MM.1S (cell line): ENCODE data around the gene RPS21.

Source experiments
- DNase-seq: peaks from one replicate; pipeline ENCODE4 v3.0.0-alpha.2; 2015
- H2AFZ ChIP-seq: fragments of 300-600 bp; sonication (generic); 2 replicates; pipeline ENCODE4 v1.6.0; 2016; ENCODE audit warnings: antibody characterized with exemption, low read length
- H3F3A ChIP-seq: fragments of 300-600 bp; sonication (generic); 2 replicates; pipeline ENCODE4 v1.6.1; 2016; ENCODE audit warnings: mild to moderate bottlenecking, antibody characterized with exemption, low read length, moderate library complexity, mixed read lengths; ENCODE audit not compliant: insufficient read depth
- H3K27ac ChIP-seq: fragments of 300-600 bp; sonication (generic); 2 replicates; pipeline ENCODE4 v1.5.1; 2016; ENCODE audit warnings: mild to moderate bottlenecking, low read length
- H3K27me3 ChIP-seq: fragments of 300-600 bp; sonication (generic); replicated peaks from 2 replicates; pipeline ENCODE4 v1.6.0; 2016; ENCODE audit warnings: low read length; ENCODE audit not compliant: insufficient read depth
- H3K36me3 ChIP-seq: fragments of 300-600 bp; sonication (generic); replicated peaks from 2 replicates; pipeline ENCODE4 v1.6.1; 2016; ENCODE audit warnings: mild to moderate bottlenecking, low read length, mixed read lengths; ENCODE audit not compliant: insufficient read depth
- H3K4me1 ChIP-seq: fragments of 300-600 bp; sonication (generic); 2 replicates; pipeline ENCODE4 v1.6.1; 2016; ENCODE audit warnings: low read length, mixed read lengths
- H3K4me2 ChIP-seq: fragments of 300-600 bp; sonication (generic); 2 replicates; pipeline ENCODE4 v1.6.0; 2016; ENCODE audit warnings: low read depth, low read length
- H3K4me3 ChIP-seq: fragments of 300-600 bp; sonication (generic); 2 replicates; pipeline ENCODE4 v1.5.1; 2016; ENCODE audit warnings: low read length, mixed read lengths
- H3K79me2 ChIP-seq: fragments of 300-600 bp; sonication (generic); 2 replicates; pipeline ENCODE4 v1.6.1; 2016; ENCODE audit warnings: mixed run types, low read length, mixed read lengths
- H3K9ac ChIP-seq: fragments of 300-600 bp; sonication (generic); 2 replicates; pipeline ENCODE4 v1.6.1; 2016; ENCODE audit warnings: low read length, mixed read lengths
- H3K9me2 ChIP-seq: fragments of 300-600 bp; sonication (generic); replicated peaks from 2 replicates; pipeline ENCODE4 v1.6.1; 2016; ENCODE audit warnings: mild to moderate bottlenecking, low read length, mixed read lengths; ENCODE audit not compliant: insufficient read depth
- H3K9me3 ChIP-seq: fragments of 300-600 bp; sonication (generic); replicated peaks from 2 replicates; pipeline ENCODE4 v1.6.1; 2016; ENCODE audit warnings: mild to moderate bottlenecking, low read length, mixed read lengths; ENCODE audit not compliant: insufficient read depth
- H4K20me1 ChIP-seq: fragments of 300-600 bp; sonication (generic); 2 replicates; pipeline ENCODE4 v1.6.1; 2016; ENCODE audit warnings: mild to moderate bottlenecking, low read length, moderate library complexity, mixed read lengths; ENCODE audit not compliant: insufficient read depth
- CTCF ChIP-seq: fragments of 300-600 bp; sonication (generic); IDR thresholded peaks from 2 replicates; pipeline ENCODE4 v1.5.1; 2016; ENCODE audit warnings: antibody characterized with exemption, low read length, mixed read lengths
- EZH2 ChIP-seq: fragments of 300-600 bp; sonication (generic); optimal IDR thresholded peaks from 2 replicates; pipeline ENCODE3; 2017; ENCODE audit warnings: low read depth, mild to moderate bottlenecking, antibody characterized with exemption, low read length, mixed read lengths
- EZH2phosphoT487 ChIP-seq: fragments of 300-600 bp; sonication (generic); IDR thresholded peaks from 2 replicates; pipeline ENCODE4 v1.6.1; 2018; ENCODE audit warnings: antibody characterized with exemption, low read length

RPS21 gene

GRCh38 chr20:62377615-62378178 is 9.2 kb upstream of the RPS21 start:
- Histone ChIP-seq H3K9ac (no peak overlapping the region), H4K20me1 (no peaks in the 10 kb centered on the region), H3K27ac (no peak overlapping the region), H3K27me3 (no peaks in the 10 kb centered on the region), H3K4me2 (no peak overlapping the region), H3K36me3 (no peaks in the 10 kb centered on the region), H3K9me2 (no peaks in the 10 kb centered on the region), H3K79me2 (no peaks in the 10 kb centered on the region), H3K9me3 (no peaks in the 10 kb centered on the region), H3F3A (no peaks in the 10 kb centered on the region), H3K4me3 (no peak overlapping the region), H2AFZ (no peak overlapping the region), H3K4me1 (0 out of 2 replicates have a peak, but pooled peaks cover 3% of the 10 kb centered on the region)
- no peak for DNase-seq
- TF ChIP-seq CTCF (no peak), EZH2phosphoT487 (no peak), EZH2 (no peak)

GRCh38 chr20:62378215-62378614 is 8.7 kb upstream of the RPS21 start:
- H3K9me2 ChIP-seq = no peaks in the 10 kb centered on the region
- H2AFZ ChIP-seq = no peak overlapping the region
- H3K4me3 ChIP-seq = no peak overlapping the region
- H3K36me3 ChIP-seq = no peaks in the 10 kb centered on the region
- H3K27ac ChIP-seq = no peak overlapping the region
- no peaks in the 10 kb centered on the region for H4K20me1 ChIP-seq
- no peaks in the 10 kb centered on the region for H3F3A ChIP-seq
- no peak for DNase-seq
- H3K4me2 ChIP-seq = no peak overlapping the region
- no peak overlapping the region for H3K9ac ChIP-seq
- H3K79me2 ChIP-seq = no peaks in the 10 kb centered on the region
- H3K4me1 ChIP-seq = 0 out of 2 replicates have a peak, but pooled peaks cover 3% of the 10 kb centered on the region
- no peaks in the 10 kb centered on the region for H3K9me3 ChIP-seq
- TF ChIP-seq EZH2phosphoT487 (no peak), CTCF (no peak), EZH2 (no peak)
- H3K27me3 ChIP-seq = no peaks in the 10 kb centered on the region

GRCh38 chr20:62381202-62381797 is 5.6 kb upstream of the RPS21 start:
- no peaks in the 10 kb centered on the region for H3K9me3 ChIP-seq
- H4K20me1 ChIP-seq = no peaks in the 10 kb centered on the region
- peaks cover 23% of the 10 kb centered on the region for H3K79me2 ChIP-seq
- H3K9ac ChIP-seq = no peak overlapping the region
- H2AFZ ChIP-seq = no peak overlapping the region
- H3K27ac ChIP-seq = no peak overlapping the region
- no peak overlapping the region for H3K4me2 ChIP-seq
- DNase-seq = no peak
- H3K4me3 ChIP-seq = no peak overlapping the region
- peaks cover 6% of the 10 kb centered on the region; the same call in 1 of the 2 replicates for H3F3A ChIP-seq
- H3K4me1 ChIP-seq = 0 out of 2 replicates have a peak, but pooled peaks cover 3% of the 10 kb centered on the region
- no peaks in the 10 kb centered on the region for H3K36me3 ChIP-seq
- H3K9me2 ChIP-seq = no peaks in the 10 kb centered on the region
- TF ChIP-seq EZH2 = no peak
- no peaks in the 10 kb centered on the region for H3K27me3 ChIP-seq

GRCh38 chr20:62381842-62382241 is 5.1 kb upstream of the RPS21 start:
- no peak for DNase-seq
- Histone ChIP-seq H3K79me2 (peaks cover 28% of the 10 kb centered on the region), H3K4me2 (no peak overlapping the region), H2AFZ (no peak overlapping the region), H3K9me2 (no peaks in the 10 kb centered on the region), H4K20me1 (no peaks in the 10 kb centered on the region), H3K4me3 (no peak overlapping the region), H3K36me3 (no peaks in the 10 kb centered on the region), H3K9ac (no peak overlapping the region), H3K27me3 (no peaks in the 10 kb centered on the region), H3K27ac (no peak overlapping the region), H3K4me1 (0 out of 2 replicates have a peak, but pooled peaks cover 3% of the 10 kb centered on the region), H3F3A (peaks cover 6% of the 10 kb centered on the region; the same call in 1 of the 2 replicates), H3K9me3 (no peaks in the 10 kb centered on the region)
- TF ChIP-seq CTCF (no peak), EZH2 (no peak), EZH2phosphoT487 (no peak)
